ENCODE measurements around the gene ABHD5.
A peak's percentile ranks its signal among the peaks of the same experiment; 100 is the strongest.

ABHD5 gene

GRCh38 chr3:43723121-43723734 is 32.5 kb downstream of the ABHD5 start:
- DNase-seq, result peak in 1 of 3 donors; percentile 8

GRCh38 chr3:43726521-43726920 is 35.8 kb downstream of the ABHD5 start:
- no peak for DNase-seq

GRCh38 chr3:43727930-43728329 is 37.2 kb downstream of the ABHD5 start:
- peak; percentile 22 to 27 (median 24) for DNase-seq

GRCh38 chr3:43728476-43728875 is 37.7 kb downstream of the ABHD5 start:
- no peak for DNase-seq

- DNase-seq, result no peak
Observed at GRCh38 chr3:43728947-43729346, 38.2 kb downstream of the ABHD5 start.

DNA sequence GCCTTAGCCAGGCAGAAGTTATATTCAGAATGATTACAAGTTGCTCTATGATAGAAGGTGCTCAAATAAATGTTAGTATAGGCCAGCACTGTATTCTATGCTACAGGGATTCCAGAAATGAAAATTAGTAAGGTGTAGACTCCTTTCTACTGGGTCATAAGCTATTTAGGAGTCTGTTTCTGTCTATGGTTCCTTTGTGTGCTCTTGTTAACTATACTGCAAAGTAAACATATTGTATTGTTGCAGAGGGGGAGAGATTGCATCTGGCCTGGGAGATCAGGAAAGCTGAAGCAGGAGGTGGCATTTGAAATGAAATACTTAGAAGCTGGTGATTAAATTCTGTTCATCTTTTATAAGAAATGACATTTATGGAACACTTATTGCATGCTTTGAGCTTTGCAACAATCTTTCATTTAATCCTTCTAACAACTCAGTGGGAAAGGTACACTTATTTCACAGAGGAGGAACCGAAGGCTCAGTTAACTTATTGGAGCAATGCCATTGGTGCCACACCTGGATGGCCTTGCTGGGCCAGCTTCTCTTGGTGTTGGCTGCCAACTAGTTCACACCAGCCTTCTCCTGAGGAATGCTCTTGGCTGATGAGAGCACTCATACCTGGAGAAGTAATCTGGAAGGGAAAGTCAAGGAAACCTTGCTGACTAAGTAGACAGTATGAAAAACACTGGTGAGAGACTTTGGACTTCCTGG is 39.1 kb downstream of the ABHD5 start:
- DNase-seq, result no peak

GRCh38 chr3:43732747-43733425 is 42.1 kb downstream of the ABHD5 start:
- no peak for DNase-seq

DNA sequence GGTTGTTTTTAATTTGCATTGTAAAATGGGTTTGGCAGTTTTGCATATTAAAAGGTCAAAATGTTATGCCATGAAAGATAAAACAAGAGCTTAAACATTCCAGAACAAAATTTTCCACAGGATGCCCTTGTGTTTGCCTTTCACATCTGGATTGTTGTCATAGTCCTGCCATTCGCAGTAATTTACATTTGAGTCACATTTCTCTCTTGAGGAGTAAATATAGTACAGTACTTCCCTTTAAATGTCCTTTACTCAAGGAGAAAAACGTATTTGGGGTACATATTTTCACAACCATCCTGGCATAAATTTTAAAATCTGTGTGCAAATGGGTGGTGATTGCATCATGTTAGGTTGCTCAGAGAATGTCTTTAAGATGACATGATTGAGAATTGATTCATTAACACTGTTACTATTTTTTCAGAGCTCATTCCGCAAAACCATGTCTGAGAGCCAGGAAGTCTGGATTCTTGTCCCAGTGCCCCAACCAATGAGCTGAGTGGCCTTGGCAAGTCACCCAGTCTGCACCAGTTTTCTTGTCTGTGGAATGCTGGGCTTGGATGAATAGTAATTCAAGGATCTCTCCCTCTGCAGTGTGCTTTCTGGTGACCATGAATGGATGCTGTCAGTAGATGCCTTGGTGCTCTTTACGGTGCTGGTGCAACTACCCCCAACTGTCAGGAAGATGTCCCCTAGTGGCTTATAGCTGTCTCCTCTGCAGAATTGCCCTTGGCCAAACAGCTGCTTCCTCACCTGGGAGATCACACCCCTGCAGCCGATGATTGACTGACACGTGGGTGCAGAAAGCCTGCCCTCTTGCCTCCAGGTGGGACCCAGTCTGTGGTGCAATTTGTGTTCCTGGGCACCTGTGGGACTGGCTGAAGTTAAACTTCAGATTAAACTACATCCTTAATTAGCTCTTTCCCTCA is 43.0 kb downstream of the ABHD5 start:
- DNase-seq, result no peak

GRCh38 chr3:43734685-43735084 is 43.9 kb downstream of the ABHD5 start:
- no peak for DNase-seq

GRCh38 chr3:43735618-43736017 is 44.9 kb downstream of the ABHD5 start:
- DNase-seq, result no peak

- DNase-seq, result no peak
Observed at GRCh38 chr3:43736558-43737440, 46.1 kb downstream of the ABHD5 start.

DNA sequence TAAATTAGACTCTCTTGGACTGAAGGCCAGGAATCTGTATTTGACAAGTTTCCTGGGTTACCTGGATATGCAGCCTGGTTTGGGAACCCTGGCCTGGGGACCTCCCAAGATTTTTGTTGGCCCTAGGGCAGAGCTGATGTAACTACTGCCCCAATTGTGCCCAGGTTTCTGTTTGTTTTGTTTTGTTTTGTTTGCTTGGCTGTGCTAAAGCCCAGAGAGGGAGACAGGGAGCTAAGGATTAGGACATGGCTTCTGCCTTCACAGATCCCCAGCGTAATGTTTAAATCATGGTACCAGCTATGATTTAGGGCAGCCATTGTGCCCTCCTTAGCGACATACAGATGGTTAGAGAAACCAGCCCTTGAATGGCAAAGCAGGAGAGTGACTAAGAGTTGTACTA is 47.6 kb downstream of the ABHD5 start:
- no peak for DNase-seq

DNA sequence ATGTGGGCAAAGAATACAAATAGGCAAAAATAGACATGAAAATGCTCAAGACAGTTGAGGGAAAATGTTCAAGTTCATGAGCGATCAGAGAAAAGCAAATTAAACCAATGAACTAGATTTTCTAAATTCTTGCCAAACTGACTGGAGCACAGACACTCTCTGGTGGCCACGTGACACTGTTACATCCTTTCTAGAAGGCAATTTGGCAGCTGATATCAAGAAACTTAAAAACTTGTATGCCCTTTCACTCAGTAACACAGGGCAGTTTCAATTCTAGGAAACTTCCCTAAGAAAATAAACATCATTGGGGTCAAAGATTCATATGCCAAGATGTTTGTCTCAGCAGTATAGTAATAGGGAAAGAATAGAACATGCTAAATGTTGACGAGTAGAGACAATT is 52.2 kb downstream of the ABHD5 start:
- no peak for DNase-seq

- DNase-seq, result no peak
Observed at GRCh38 chr3:43747641-43748040, 56.9 kb downstream of the ABHD5 start.

DNA sequence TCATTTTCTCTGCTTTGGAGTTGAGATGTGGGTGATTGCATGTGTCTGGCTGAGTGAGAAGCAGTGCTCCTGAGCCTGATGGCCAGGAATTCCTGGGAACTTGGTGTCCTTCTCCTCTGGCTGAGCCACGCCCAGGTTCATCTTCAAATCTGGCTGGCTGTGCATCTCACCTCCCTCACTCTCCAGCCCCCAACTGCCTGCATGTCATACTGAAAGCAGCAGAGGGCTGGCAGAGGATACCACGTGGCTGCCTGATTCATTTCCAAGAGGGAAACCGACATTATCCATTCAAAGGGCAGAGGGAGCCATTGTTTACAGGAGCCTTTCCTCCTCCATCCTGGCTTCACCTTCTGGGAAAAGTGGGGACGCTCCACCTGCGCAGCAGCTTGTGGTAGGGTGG is 57.4 kb downstream of the ABHD5 start:
- DNase-seq, result no peak

- no peak for DNase-seq
Observed at GRCh38 chr3:43748645-43749044, 57.9 kb downstream of the ABHD5 start.

DNA sequence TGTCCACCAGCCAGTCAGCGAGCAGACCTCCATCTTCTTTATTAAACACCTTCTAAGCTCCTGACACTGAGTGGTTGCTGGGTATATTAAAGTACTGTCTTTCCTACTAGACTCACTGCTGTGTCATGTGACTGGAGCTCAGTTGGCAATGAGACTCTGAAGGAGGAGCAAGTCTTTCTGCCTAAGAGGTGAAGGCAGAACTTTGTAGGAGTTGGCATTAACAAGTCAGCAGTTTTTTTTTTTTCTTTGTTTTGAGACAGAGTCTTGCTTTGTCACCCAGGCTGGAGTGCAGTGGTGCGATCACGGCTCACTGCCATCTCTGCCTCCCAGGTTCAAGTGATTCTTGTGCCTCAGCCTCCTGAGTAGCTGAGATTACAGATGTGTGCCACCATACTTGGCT is 62.2 kb downstream of the ABHD5 start:
- no peak for DNase-seq

DNA sequence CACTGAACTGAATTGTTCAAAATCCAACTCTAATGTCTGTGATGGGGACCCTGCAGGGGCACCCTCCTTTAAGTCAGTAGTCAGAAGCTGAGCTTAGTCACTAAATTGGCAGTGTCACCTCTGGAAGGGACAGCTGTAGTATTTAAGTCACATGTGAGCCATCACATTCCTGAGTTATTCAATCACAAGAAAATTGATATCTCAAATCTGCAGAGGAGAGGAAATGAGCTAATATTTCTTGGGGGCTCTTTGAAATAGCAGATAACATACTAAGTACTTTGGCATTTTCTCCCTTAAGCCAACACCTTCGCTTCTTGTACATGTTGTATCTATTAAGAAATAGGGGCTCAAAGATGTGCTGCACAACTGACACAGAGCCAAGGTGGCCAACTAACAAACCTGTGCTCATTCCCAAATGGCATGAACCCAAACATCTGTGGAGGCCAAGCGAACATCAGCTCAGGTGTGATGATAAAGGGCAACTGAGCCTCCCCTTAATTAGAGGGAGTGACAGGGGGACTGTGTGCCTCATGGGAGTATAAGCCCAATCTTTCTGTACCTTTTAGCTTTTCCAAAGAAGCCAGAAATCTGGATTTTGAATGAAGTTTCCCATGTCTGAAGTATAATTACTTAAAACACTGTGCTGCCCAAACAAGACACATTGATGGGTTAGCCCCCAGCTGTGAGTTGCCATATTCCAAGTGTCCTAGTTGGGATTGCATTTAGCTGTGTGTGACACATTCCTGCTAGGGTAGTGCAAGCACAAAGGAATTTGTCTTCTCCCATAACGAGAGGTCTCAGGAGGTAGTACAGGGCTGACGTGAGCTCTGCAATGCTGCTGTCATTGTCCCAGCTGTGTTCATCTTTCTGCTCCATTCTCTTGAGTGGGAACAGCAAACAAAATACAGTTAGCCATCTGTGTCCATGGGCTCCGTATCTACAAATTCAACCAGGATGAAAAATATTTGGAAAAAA is 63.3 kb downstream of the ABHD5 start:
- DNase-seq, result no peak

GRCh38 chr3:43755516-43756200 is 64.9 kb downstream of the ABHD5 start:
- DNase-seq, result no peak

DNA sequence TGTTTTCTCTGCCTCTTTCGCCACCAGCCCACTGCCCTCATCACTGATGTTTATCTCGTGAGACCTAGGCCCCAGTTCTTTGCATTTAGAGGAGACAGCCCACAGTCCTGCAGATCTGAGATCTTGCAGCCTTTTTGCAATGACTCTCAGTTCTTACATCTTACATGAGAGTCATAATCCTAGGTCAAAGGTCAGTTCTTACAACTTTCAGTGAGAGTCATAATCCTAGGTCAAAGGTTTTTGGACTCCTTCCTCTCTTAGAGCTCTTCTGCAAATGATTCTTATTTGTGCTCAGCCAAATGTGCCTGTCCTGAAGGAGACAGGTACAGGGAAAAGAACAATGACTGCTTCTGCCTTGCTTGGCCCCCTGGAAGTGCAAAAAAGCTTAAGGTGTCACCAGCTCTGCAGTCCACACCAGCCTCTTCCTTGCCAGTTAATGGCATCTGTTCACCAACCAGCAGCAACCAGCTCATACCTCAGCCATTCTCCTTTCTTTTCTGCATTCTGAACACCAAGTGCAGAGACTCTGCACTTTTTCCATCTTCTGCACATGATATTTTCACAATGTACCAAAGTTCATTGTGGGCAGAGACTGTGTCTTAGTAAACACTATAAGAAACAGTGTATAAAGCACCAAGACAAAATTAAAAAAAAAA is 67.1 kb downstream of the ABHD5 start:
- peak; percentile 22 to 62 (median 55) for DNase-seq

All from suppressor macrophage treated with lipopolysaccharide for 1 hour (primary cell).